IMR-90 (cell line): Measurements from ENCODE around the gene INO80. TPM values are rescaled to one million over a fixed set of nuclear protein-coding genes. Genes with fewer than 3 reads are reported as not detected.

Source experiments
- ATAC-seq: fragments of 200-7000 bp; cut with Tn5 transposase; 2 replicates; pipeline ENCODE4 v1.9.1; 2020; ENCODE audit warnings: low read depth, mild to moderate bottlenecking, moderate library complexity
- BruUV-seq: library from RNA; stranded (reverse); fragments of 400-500 nt; replicated peaks from 2 replicates; lab custom pipeline; 2021; lab: Mats Ljungman, UMichigan
- CTCF ChIA-PET: fragments of 300-600 bp; formaldehyde crosslinking; extraction: SDS; loops from one replicate; lab custom pipeline; 2021; ENCODE audit warnings: antibody characterized with exemption; lab: Yijun Ruan, JAX
- POLR2A ChIA-PET: fragments of 300-600 bp; sonication (Branson Sonifier 250); formaldehyde crosslinking; loops from one replicate; lab custom pipeline; 2022; ENCODE audit warnings: antibody characterized with exemption; ENCODE audit not compliant: unreplicated experiment; lab: Charles Lee
- DNase-seq: peaks from one replicate; pipeline ENCODE4 v3.0.0; 2013
- H2AFZ ChIP-seq: replicated peaks from 2 replicates; pipeline ENCODE3; 2013; ENCODE audit warnings: low read length, mild to moderate bottlenecking; ENCODE audit not compliant: poor library complexity
- H2AK5ac ChIP-seq: 2 replicates; pipeline ENCODE4 v1.6.1; 2013; ENCODE audit warnings: low read depth, low read length, inconsistent platforms
- H2AK9ac ChIP-seq: replicated peaks from 2 replicates; pipeline ENCODE3; 2013; ENCODE audit warnings: mild to moderate bottlenecking, low read depth, low read length, moderate library complexity; ENCODE audit not compliant: poor library complexity
- H2BK120ac ChIP-seq: 2 replicates; pipeline ENCODE4 v1.6.1; 2013; ENCODE audit warnings: low read depth, low read length, inconsistent platforms
- H2BK15ac ChIP-seq: 3 replicates; pipeline ENCODE4 v1.6.1; 2013; ENCODE audit warnings: low read depth, low read length, inconsistent platforms
- H2BK20ac ChIP-seq: 2 replicates; pipeline ENCODE4 v1.6.1; 2013; ENCODE audit warnings: low read depth, mild to moderate bottlenecking, inconsistent platforms, low read length, moderate library complexity
- H2BK5ac ChIP-seq: 2 replicates; pipeline ENCODE4 v1.6.1; 2013; ENCODE audit warnings: mild to moderate bottlenecking, low read depth, low read length, inconsistent platforms; ENCODE audit not compliant: poor library complexity, severe bottlenecking
- H3K14ac ChIP-seq: replicated peaks from 2 replicates; pipeline ENCODE4 v1.6.1; 2013; ENCODE audit warnings: low read depth, low read length, inconsistent platforms
- H3K18ac ChIP-seq: 2 replicates; pipeline ENCODE4 v1.6.1; 2013; ENCODE audit warnings: low read depth, low read length, control low read depth
- H3K23ac ChIP-seq: 2 replicates; pipeline ENCODE4 v1.6.1; 2013; ENCODE audit warnings: low read depth, low read length, inconsistent platforms
- H3K27ac ChIP-seq: 2 replicates; pipeline ENCODE4 v1.5.1; 2013; ENCODE audit warnings: mild to moderate bottlenecking, control low read depth, low read length; ENCODE audit not compliant: insufficient read depth
- H3K27me3 ChIP-seq: 2 replicates; pipeline ENCODE4 v1.6.1; 2013; ENCODE audit warnings: low read length; ENCODE audit not compliant: control insufficient read depth, insufficient read depth
- H3K36me3 ChIP-seq: 2 replicates; pipeline ENCODE4 v1.6.1; 2013; ENCODE audit warnings: low read length, mixed read lengths; ENCODE audit not compliant: control insufficient read depth, insufficient read depth
- H3K4ac ChIP-seq: 2 replicates; pipeline ENCODE4 v1.6.1; 2013; ENCODE audit warnings: low read depth, low read length, inconsistent platforms
- H3K4me1 ChIP-seq: 2 replicates; pipeline ENCODE4 v1.6.1; 2013; ENCODE audit warnings: low read length, mixed read lengths; ENCODE audit not compliant: control insufficient read depth, insufficient read depth
- H3K4me2 ChIP-seq: 2 replicates; pipeline ENCODE4 v1.6.1; 2013; ENCODE audit warnings: low read depth, mild to moderate bottlenecking, control low read depth, low read length, moderate library complexity
- H3K4me3 ChIP-seq: 2 replicates; pipeline ENCODE4 v1.5.1; 2013; ENCODE audit warnings: low read depth, mild to moderate bottlenecking, control low read depth, low read length, moderate library complexity; ENCODE audit not compliant: insufficient read depth
- H3K56ac ChIP-seq: 2 replicates; pipeline ENCODE4 v1.6.1; 2013; ENCODE audit warnings: low read length, inconsistent platforms; ENCODE audit not compliant: insufficient read depth; ENCODE audit errors: extremely low read depth
- H3K79me1 ChIP-seq, 2 experiments: 2 replicates each; pipeline ENCODE4 v1.6.1; 2013; ENCODE audit warnings: low read length in 2 of 2, inconsistent platforms in 1 of 2, low read depth in 1 of 2
- H3K9ac ChIP-seq: 2 replicates; pipeline ENCODE4 v1.6.1; 2013; ENCODE audit warnings: low read depth, low read length, control low read depth
- H3K9me1 ChIP-seq: 2 replicates; pipeline ENCODE4 v1.6.1; 2013; ENCODE audit warnings: low read length, inconsistent platforms; ENCODE audit not compliant: insufficient read depth
- H3K9me3 ChIP-seq: 2 replicates; pipeline ENCODE4 v1.6.1; 2013; ENCODE audit warnings: low read length; ENCODE audit not compliant: control insufficient read depth, insufficient read depth
- H4K20me1 ChIP-seq: 2 replicates; pipeline ENCODE4 v1.6.1; 2013; ENCODE audit warnings: low read length, inconsistent platforms; ENCODE audit not compliant: insufficient read depth
- H4K5ac ChIP-seq: 2 replicates; pipeline ENCODE4 v1.6.1; 2013; ENCODE audit warnings: mild to moderate bottlenecking, low read depth, low read length, control low read depth
- H4K8ac ChIP-seq, 2 experiments: 2 replicates each; pipeline ENCODE4 v1.6.1; 2013; ENCODE audit warnings: low read depth in 2 of 2, low read length in 2 of 2, control low read depth in 1 of 2, inconsistent platforms in 1 of 2
- H4K91ac ChIP-seq: 2 replicates; pipeline ENCODE4 v1.6.1; 2013; ENCODE audit warnings: low read depth, low read length, inconsistent platforms; ENCODE audit not compliant: insufficient read depth
- BHLHE40 ChIP-seq: fragments of 150-350 bp; IDR thresholded peaks from 2 replicates; pipeline ENCODE4 v1.6.1; 2016; ENCODE audit warnings: mild to moderate bottlenecking, low read depth, low read length
- CEBPB ChIP-seq: IDR thresholded peaks from 2 replicates; pipeline ENCODE4 v1.6.1; 2012; ENCODE audit warnings: low read depth, low read length, improper control_type of control experiment
- CHD1 ChIP-seq: IDR thresholded peaks from 2 replicates; pipeline ENCODE4 v1.6.1; 2012; ENCODE audit warnings: low read depth, low read length, improper control_type of control experiment
- CTCF ChIP-seq: conservative IDR thresholded peaks from 2 replicates; pipeline ENCODE4 v1.5.1; 2012; ENCODE audit warnings: mild to moderate bottlenecking, low read depth, low read length, improper control_type of control experiment
- ELK1 ChIP-seq: fragments of 150-350 bp; IDR thresholded peaks from 2 replicates; pipeline ENCODE4 v1.6.1; 2016; ENCODE audit warnings: low read depth, mild to moderate bottlenecking, low read length, moderate library complexity, borderline replicate concordance
- FOS ChIP-seq: fragments of 150-350 bp; IDR thresholded peaks from 2 replicates; pipeline ENCODE4 v1.6.1; 2016; ENCODE audit warnings: low read depth, low read length
- MAFK ChIP-seq: IDR thresholded peaks from 2 replicates; pipeline ENCODE4 v1.6.1; 2012; ENCODE audit warnings: low read depth, low read length, improper control_type of control experiment
- MAZ ChIP-seq: IDR thresholded peaks from 2 replicates; pipeline ENCODE4 v1.6.1; 2012; ENCODE audit warnings: low read depth, mild to moderate bottlenecking, low read length, improper control_type of control experiment, moderate library complexity, borderline replicate concordance
- MXI1 ChIP-seq: IDR thresholded peaks from 2 replicates; pipeline ENCODE4 v1.6.1; 2012; ENCODE audit warnings: low read depth, mild to moderate bottlenecking, low read length, moderate library complexity, borderline replicate concordance
- NFE2L2 ChIP-seq: fragments of 150-350 bp; IDR thresholded peaks from 2 replicates; pipeline ENCODE4 v1.6.1; 2016; ENCODE audit warnings: low read depth, mild to moderate bottlenecking, low read length
- POLR2A ChIP-seq: IDR thresholded peaks from 2 replicates; pipeline ENCODE4 v1.6.1; 2012; ENCODE audit warnings: mild to moderate bottlenecking, low read depth, low read length
- RAD21 ChIP-seq: IDR thresholded peaks from 2 replicates; pipeline ENCODE4 v1.6.1; 2012; ENCODE audit warnings: low read length, improper control_type of control experiment
- RCOR1 ChIP-seq: IDR thresholded peaks from 2 replicates; pipeline ENCODE4 v1.6.1; 2012; ENCODE audit warnings: mild to moderate bottlenecking, low read length, improper control_type of control experiment; ENCODE audit not compliant: insufficient replicate concordance
- RFX5 ChIP-seq: IDR thresholded peaks from 2 replicates; pipeline ENCODE4 v1.8.0; 2012; ENCODE audit warnings: low read depth, mild to moderate bottlenecking, low read length, moderate library complexity
- SMC3 ChIP-seq: fragments of 150-350 bp; IDR thresholded peaks from 2 replicates; pipeline ENCODE4 v1.6.1; 2016; ENCODE audit warnings: low read depth, mild to moderate bottlenecking, antibody characterized with exemption, low read length, moderate library complexity
- WGBS, 2 experiments: methylation state at CpG; one replicate each; pipeline versions ENCODE4 v1.1.5 to v1.1.7; 2013; ENCODE audit warnings: missing lambda C conversion rate in 2 of 2; ENCODE audit not compliant: insufficient read length in 1 of 2; ENCODE audit errors: extremely low coverage in 2 of 2; 5-methylcytosine and 5-hydroxymethylcytosine counted together
- dilution Hi-C: fragments of 300-500 bp; cut with HindIII; formaldehyde crosslinking; loops from one replicate; pipeline ENCODE4 v1.14.3; 2018; ENCODE audit warnings: low sequenced_read_pairs; ENCODE audit not compliant: unreplicated experiment
- in situ Hi-C: fragments of 300-500 bp; cut with MboI; formaldehyde crosslinking; loops from 3 replicates; pipeline ENCODE4 v1.14.3; 2019; ENCODE audit warnings: low sequenced_read_pairs, inconsistent platforms, mixed read lengths
- intact Hi-C: fragments of 100-400 bp; cut with micrococcal nuclease; formaldehyde crosslinking; loops from 2 replicates; pipeline ENCODE4 v1.10.0; 2022
- polyA plus RNA-seq, 3 experiments: library from polyadenylated mRNA; depleted of rRNA; stranded (reverse); fragments of >200 nt; gene quantifications; 2 replicates each; pipeline ENCODE4 v1.2.3, GENCODE V29; 2012; ENCODE audit warnings: low replicate concordance in 1 of 3
- total RNA-seq: library from RNA; depleted of rRNA; stranded (reverse); fragments of >200 nt; gene quantifications from 2 replicates; pipeline ENCODE4 v1.2.3, GENCODE V29; 2012

Gene INO80
- total and polyA plus RNA-seq, 2 of the 4 experiments (the other 2 are of a cell fraction), result 6.0 to 13.3 TPM

- no peak for TF ChIP-seq RFX5
These were observed 105.7 kb downstream of the INO80 start (continued) for GRCh38 chr15:41010345-41010744.

- DNase-seq (no peak), ATAC-seq (no peak)
- no peak overlapping the region; the same call in 1 of the 2 replicates for H4K5ac ChIP-seq
- peaks cover 20 to 62% of the 10 kb centered on the region in 2 experiments for H3K79me1 ChIP-seq
- H3K4me3 ChIP-seq, result no peak overlapping the region
- H2AFZ ChIP-seq, result no peak overlapping the region
- H2AK5ac ChIP-seq, result peak overlapping the region; percentile 13; the same call in 1 of the 2 replicates
- 0 out of 2 replicates have a peak overlapping the region, but pooled peaks have one; percentile 11 for H3K4ac ChIP-seq
- no peak overlapping the region for H2AK9ac ChIP-seq
- WGBS, 2 experiments, result no CpG with 5 or more reads among the region's 2 CpGs
- no peak overlapping the region for H3K56ac ChIP-seq
- H3K27ac ChIP-seq, result no peak overlapping the region
- H2BK15ac ChIP-seq, result no peak overlapping the region; the same call in 2 of the 3 replicates
- no peaks in the 10 kb centered on the region for H3K27me3 ChIP-seq
- no peak overlapping the region for H3K18ac ChIP-seq
- H3K4me1 ChIP-seq, result peaks cover 9% of the 10 kb centered on the region
- in situ Hi-C loops (no loop called here), dilution Hi-C loops (no loop called here), intact Hi-C loops (no loop called here)
- H3K23ac ChIP-seq, result no peak overlapping the region
- H3K9ac ChIP-seq, result no peak overlapping the region
- H4K20me1 ChIP-seq, result no peaks in the 10 kb centered on the region
- ChIA-PET CTCF (no interaction called here), POLR2A (no interaction called here)
- peak overlapping the region; percentile 36; the same call in 1 of the 2 replicates for H4K91ac ChIP-seq
- no peak overlapping the region; the same call in 1 of the 2 replicates for H2BK20ac ChIP-seq
- H2BK5ac ChIP-seq, result peak overlapping the region; percentile 9
- no peaks in the 10 kb centered on the region for H3K9me3 ChIP-seq
- H3K36me3 ChIP-seq, result peaks cover 8% of the 10 kb centered on the region
- H4K8ac ChIP-seq, result peak overlapping the region in 1 of 2 experiments; percentile 57; a peak in 1 of 4 replicates
- H3K14ac ChIP-seq, result no peak overlapping the region
- H3K9me1 ChIP-seq, result peaks cover 6% of the 10 kb centered on the region
- H3K4me2 ChIP-seq, result no peak overlapping the region
- no TSS peak for BruUV-seq
- peak overlapping the region; percentile 42; the same call in 1 of the 2 replicates for H2BK120ac ChIP-seq
- TF ChIP-seq RFX5, result no peak
- TF ChIP-seq RCOR1, result no peak
- no peak for TF ChIP-seq CHD1
- no peak for TF ChIP-seq ELK1
- no peak for TF ChIP-seq FOS
- TF ChIP-seq CEBPB, result no peak
- TF ChIP-seq RAD21, result no peak
- TF ChIP-seq MAFK, result no peak
- no peak for TF ChIP-seq MXI1
- no peak for TF ChIP-seq NFE2L2
- no peak for TF ChIP-seq POLR2A
- no peak for TF ChIP-seq MAZ
- no peak for TF ChIP-seq BHLHE40
- TF ChIP-seq SMC3, result no peak
- TF ChIP-seq CTCF, result no peak
These were observed 109.6 kb downstream of the INO80 start for GRCh38 chr15:41006479-41006878.
